Stomach (tissue), 9 donors: ENCODE measurements around the gene TRIOBP. TPM values are rescaled to one million over a fixed set of nuclear protein-coding genes. Genes with fewer than 3 reads are reported as not detected.

Source experiments
- DNase-seq, 2 donors: peaks; one replicate each; pipeline versions ENCODE4 v3.0.0 to v3.0.0-alpha.2; 2013 to 2019
- H3K27ac ChIP-seq, 5 donors: fragments of 200-600 bp in 4 of 5; sonication (generic) in 4 of 5; one replicate each; pipeline ENCODE4 v1.5.1; 2013 to 2019; ENCODE audit warnings: mild to moderate bottlenecking in 1 of 5, moderate library complexity in 1 of 5
- H3K27me3 ChIP-seq, 3 donors: fragments of 200-600 bp; sonication (generic); one replicate each; pipeline ENCODE4 v1.5.1; 2017 to 2019; ENCODE audit warnings: mixed run types in 1 of 3
- H3K36me3 ChIP-seq, 4 donors: fragments of 200-600 bp; sonication (generic); 1 replicate in 3 of 4; 2 replicates in 1 of 4; pipeline ENCODE4 v1.5.1; 2016 to 2019
- H3K4me1 ChIP-seq, 4 donors: fragments of 200-600 bp; sonication (generic); one replicate each; pipeline ENCODE4 v1.5.1; 2016 to 2019
- H3K4me3 ChIP-seq, 4 donors: fragments of 200-600 bp; sonication (generic) in 3 of 4; one replicate each; pipeline ENCODE4 v1.5.1; 2016 to 2019; ENCODE audit warnings: mild to moderate bottlenecking in 1 of 4
- H3K9me3 ChIP-seq, 4 donors: fragments of 200-600 bp; sonication (generic); one replicate each; pipeline ENCODE4 v1.5.1; 2016 to 2019
- EP300 ChIP-seq: sonication (generic); formaldehyde crosslinking; IDR thresholded peaks from one replicate; pipeline ENCODE4 v1.6.1; 2017; ENCODE audit warnings: antibody characterized with exemption
- POLR2A ChIP-seq, 4 donors: fragments of 450-650 bp; IDR thresholded peaks; one replicate each; pipeline ENCODE4 v1.6.1; 2016; ENCODE audit warnings: antibody characterized with exemption in 4 of 4, control low read depth in 2 of 4, mild to moderate bottlenecking in 1 of 4, moderate library complexity in 1 of 4
- POLR2AphosphoS5 ChIP-seq, 3 donors: sonication (generic); formaldehyde crosslinking; IDR thresholded peaks; one replicate each; pipeline ENCODE4 v1.6.1; 2016; ENCODE audit warnings: antibody characterized with exemption in 3 of 3
- WGBS, 5 donors: extraction: QIAGEN DNeasy Blood & Tissue Kit in 3 of 5; methylation state at CpG; one replicate each; pipeline versions ENCODE4 v1.1.5 to v1.1.7; 2013 to 2018; 5-methylcytosine and 5-hydroxymethylcytosine counted together
- intact Hi-C: fragments of 100-400 bp; cut with DNase I; formaldehyde crosslinking; loops from one replicate; pipeline ENCODE4 v1.15.1; 2023; ENCODE audit warnings: low total_unique reads
- polyA plus RNA-seq, 3 donors: library from polyadenylated mRNA; stranded (reverse); fragments of 200-250 nt; gene quantifications; one replicate each; pipeline ENCODE4 v1.2.3, GENCODE V29; 2013
- total RNA-seq, 5 donors: library from RNA; depleted of rRNA; stranded (reverse); fragments of >200 nt; gene quantifications; one replicate each; pipeline versions ENCODE4 v1.1.0 to v1.2.3, GENCODE V29; 2014 to 2016
- TF ChIP-seq, protein P1 (sequence below), 7 experiments: fragments of 450-650 bp in 4 of 7; fragments of 200-600 bp in 3 of 7; sonication (generic) in 3 of 7; IDR thresholded peaks; one replicate each; pipeline ENCODE4 v1.5.1; 2016 to 2019; ENCODE audit warnings: antibody characterized with exemption in 7 of 7, control low read depth in 2 of 7, mild to moderate bottlenecking in 1 of 7
- donor health status: healthy with polysubstance abuse.
- donor health status: Bipolar disorder and iron deficiency.
- donor health status: healthy.

TRIOBP gene
- total and polyA plus RNA-seq, 8 donors: 30.6 to 355 (median 86.1) TPM

DNA sequence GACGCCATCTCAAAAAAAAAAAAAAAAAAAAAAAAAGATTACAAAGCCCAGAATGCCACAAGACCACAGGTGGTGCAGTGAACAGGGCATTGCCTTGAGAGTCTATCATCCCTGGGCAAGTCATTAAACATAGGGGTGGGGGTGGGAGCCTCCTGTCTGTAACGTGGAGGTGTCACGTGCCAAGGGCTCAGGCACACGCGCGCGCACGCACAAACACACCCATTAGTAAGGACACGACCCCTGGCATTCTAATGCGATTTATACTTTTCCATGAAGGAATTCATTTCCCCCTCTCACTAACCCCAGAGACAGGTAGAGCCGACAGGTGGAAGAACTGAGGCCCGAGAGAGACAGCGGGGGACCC is 105.1 kb downstream of the TRIOBP start:
- H3K27ac ChIP-seq: peak overlapping the region; percentile 48 to 83 (median 72)
- TF ChIP-seq POLR2AphosphoS5 (IDR thresholded peaks at IDR 0.05): no peak
- no peak for TF ChIP-seq POLR2A (IDR thresholded peaks at IDR 0.05)
- TF ChIP-seq, protein P1, sequence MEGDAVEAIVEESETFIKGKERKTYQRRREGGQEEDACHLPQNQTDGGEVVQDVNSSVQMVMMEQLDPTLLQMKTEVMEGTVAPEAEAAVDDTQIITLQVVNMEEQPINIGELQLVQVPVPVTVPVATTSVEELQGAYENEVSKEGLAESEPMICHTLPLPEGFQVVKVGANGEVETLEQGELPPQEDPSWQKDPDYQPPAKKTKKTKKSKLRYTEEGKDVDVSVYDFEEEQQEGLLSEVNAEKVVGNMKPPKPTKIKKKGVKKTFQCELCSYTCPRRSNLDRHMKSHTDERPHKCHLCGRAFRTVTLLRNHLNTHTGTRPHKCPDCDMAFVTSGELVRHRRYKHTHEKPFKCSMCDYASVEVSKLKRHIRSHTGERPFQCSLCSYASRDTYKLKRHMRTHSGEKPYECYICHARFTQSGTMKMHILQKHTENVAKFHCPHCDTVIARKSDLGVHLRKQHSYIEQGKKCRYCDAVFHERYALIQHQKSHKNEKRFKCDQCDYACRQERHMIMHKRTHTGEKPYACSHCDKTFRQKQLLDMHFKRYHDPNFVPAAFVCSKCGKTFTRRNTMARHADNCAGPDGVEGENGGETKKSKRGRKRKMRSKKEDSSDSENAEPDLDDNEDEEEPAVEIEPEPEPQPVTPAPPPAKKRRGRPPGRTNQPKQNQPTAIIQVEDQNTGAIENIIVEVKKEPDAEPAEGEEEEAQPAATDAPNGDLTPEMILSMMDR (IDR thresholded peaks at IDR 0.05): no peak
- TF ChIP-seq EP300: no peak
- peak in 1 of 2 donors; percentile 77 for DNase-seq
- 3 to 10% (median 3%) methylated on average over 10 to 13 of the region's 13 CpGs for WGBS, 5 donors
- H3K9me3 ChIP-seq: no peaks in the 10 kb centered on the region
- intact Hi-C loops: no loop called here
- H3K27me3 ChIP-seq: peaks cover 0 to 7% (median 0%) of the 10 kb centered on the region in 3 donors
- H3K4me1 ChIP-seq: peaks cover 27 to 52% (median 49%) of the 10 kb centered on the region in 4 donors
- H3K36me3 ChIP-seq: no peaks in the 10 kb centered on the region
- H3K4me3 ChIP-seq: peak overlapping the region; percentile 44 to 65 (median 61)

DNA sequence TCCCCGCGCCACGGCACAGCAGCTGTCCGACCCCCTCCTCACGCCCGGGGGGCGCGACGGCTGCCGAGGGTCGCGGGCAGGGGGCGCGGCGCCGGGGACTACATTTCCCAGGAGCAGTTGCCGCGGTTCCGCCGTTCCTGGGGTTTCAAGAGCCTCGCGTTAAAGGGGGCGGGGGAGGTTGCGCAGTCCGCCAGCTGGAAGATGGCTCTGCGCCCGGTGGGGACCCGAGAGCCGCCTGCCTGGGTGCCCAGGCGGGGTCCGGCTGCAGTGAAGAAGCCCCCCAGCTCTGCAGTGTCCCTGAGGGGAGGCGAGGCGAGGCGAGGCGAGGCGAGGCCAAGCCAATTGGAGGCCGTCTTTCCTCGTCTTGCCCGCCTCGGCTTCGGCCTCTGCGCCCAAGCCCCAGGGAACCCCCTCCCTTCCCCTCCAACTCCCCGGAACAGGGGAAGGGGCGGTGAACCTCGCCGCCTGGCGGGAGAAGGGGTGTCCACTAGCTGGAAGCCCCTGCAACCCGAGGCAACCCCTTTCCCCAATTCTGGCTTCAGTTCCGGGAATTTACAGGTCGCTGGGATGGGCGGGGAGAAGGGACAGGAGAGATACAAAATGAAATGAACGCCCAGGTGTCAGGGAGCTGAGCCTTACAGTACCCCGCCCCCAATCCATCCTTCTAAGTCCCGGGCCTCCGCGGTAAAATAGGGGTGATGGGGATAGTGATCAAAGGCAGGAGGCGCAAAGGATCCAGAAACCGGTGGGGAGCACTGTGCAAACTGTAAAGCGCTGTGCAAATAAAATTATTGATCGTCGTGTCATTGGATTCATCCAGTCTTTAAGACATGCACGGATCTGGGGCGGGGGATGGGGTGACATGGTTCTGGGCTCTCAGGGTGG is 105.7 kb downstream of the TRIOBP start:
- H3K27me3 ChIP-seq: peaks cover 0 to 7% (median 0%) of the 10 kb centered on the region in 3 donors
- peaks cover 27 to 58% (median 55%) of the 10 kb centered on the region in 4 donors for H3K4me1 ChIP-seq
- peak overlapping the region; percentile 48 to 83 (median 72) for H3K27ac ChIP-seq
- TF ChIP-seq POLR2AphosphoS5 (IDR thresholded peaks at IDR 0.05) (peak in 2 of 3 donors; percentile 26 to 47), POLR2A (IDR thresholded peaks at IDR 0.05) (no peak)
- no peaks in the 10 kb centered on the region for H3K36me3 ChIP-seq
- H3K9me3 ChIP-seq: no peaks in the 10 kb centered on the region
- intact Hi-C loops: no loop called here
- WGBS, 5 donors: 1 to 5% (median 1%) methylated on average over 20 to 63 of the region's 63 CpGs
- peak overlapping the region; percentile 44 to 65 (median 61) for H3K4me3 ChIP-seq
- DNase-seq: peak; percentile 60 to 93

DNA sequence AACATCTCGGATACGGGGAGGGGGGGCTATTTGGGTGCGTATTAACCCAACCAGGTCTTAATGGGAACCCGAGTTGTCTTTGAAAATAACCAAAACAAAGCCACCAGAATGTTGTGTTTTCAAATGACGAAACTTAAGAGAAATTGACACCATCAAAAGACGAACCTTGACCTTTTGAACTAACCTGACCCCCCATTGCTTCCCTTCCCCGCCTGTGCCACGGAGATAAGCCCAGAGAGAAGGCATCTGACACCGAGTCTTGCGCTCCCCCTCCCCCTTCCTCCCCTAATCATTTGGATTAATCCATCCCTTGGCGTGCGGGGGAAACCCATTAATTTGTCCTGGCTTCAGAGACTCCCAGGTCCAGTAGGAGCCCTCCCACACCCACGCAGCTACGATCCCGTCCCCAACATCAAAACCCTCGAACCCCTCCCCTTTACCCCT is 106.4 kb downstream of the TRIOBP start:
- DNase-seq: peak in 1 of 2 donors; percentile 70
- Histone ChIP-seq H3K27me3 (peaks cover 0 to 7% (median 0%) of the 10 kb centered on the region in 3 donors), H3K27ac (peak overlapping the region in 3 of 5 donors; percentile 48 to 90 (median 73)), H3K4me3 (peak overlapping the region; percentile 44 to 65 (median 61)), H3K36me3 (no peaks in the 10 kb centered on the region), H3K9me3 (no peaks in the 10 kb centered on the region), H3K4me1 (peaks cover 30 to 64% (median 59%) of the 10 kb centered on the region in 4 donors)
- intact Hi-C loops: no loop called here
- TF ChIP-seq, protein P1 (IDR thresholded peaks at IDR 0.05): no peak
- TF ChIP-seq EP300 (no peak), POLR2AphosphoS5 (IDR thresholded peaks at IDR 0.05) (no peak), POLR2A (IDR thresholded peaks at IDR 0.05) (no peak)
- WGBS, 5 donors: 20 to 47% (median 28%) methylated on average over 16 of the region's 16 CpGs

DNA sequence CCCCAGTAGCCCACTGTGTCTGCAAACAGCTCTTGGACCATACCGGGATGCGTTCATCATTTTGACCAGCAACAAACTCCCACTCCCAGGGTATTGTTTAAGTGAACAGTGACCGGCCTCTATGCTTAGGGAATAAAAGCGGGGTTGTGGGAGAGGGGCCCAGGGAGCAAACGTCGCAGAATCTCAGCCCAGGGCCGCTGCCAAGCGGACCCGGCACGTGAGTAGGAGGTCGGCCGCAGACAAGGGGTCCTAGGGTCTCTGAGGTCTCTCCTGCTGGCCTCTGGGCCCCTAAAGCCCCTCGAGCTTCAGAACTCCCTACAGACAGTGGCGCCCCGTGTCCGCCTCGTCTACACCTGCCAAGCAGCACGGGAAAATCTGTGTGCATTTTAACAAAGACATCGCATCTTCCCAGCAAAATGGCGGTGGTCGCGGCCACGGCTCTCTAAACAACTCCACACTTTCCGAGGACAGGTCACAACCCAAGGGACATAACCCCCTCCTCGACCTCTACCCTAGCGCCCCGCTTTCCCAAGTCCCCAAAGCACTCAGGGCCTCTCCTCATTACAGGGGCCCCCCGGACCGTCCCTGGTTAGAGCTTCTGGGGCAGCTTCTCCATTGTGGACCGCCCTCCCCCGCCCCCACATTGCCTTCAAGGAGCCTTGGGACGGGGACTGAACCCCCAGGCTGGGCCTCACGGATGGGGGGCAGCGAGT is 106.9 kb downstream of the TRIOBP start:
- intact Hi-C loops: no loop called here
- no peaks in the 10 kb centered on the region for H3K36me3 ChIP-seq
- DNase-seq: no peak
- peaks cover 35 to 70% (median 64%) of the 10 kb centered on the region in 4 donors for H3K4me1 ChIP-seq
- H3K27me3 ChIP-seq: peaks cover 0 to 7% (median 0%) of the 10 kb centered on the region in 3 donors
- 52 to 63% (median 60%) methylated on average over 25 to 34 of the region's 34 CpGs for WGBS, 5 donors
- no peak for TF ChIP-seq POLR2AphosphoS5 (IDR thresholded peaks at IDR 0.05)
- TF ChIP-seq POLR2A (IDR thresholded peaks at IDR 0.05): no peak
- TF ChIP-seq EP300: no peak
- TF ChIP-seq, protein P1 (IDR thresholded peaks at IDR 0.05): no peak
- H3K27ac ChIP-seq: peak overlapping the region in 4 of 5 donors; percentile 89 to 91 (median 90)
- peak overlapping the region in 3 of 4 donors; percentile 56 to 62 (median 58) for H3K4me3 ChIP-seq
- no peaks in the 10 kb centered on the region for H3K9me3 ChIP-seq
